H54 (cell line): ENCODE results near the gene MAL.
"Not testable (repeated sequence)": the region's sequence is repeated elsewhere in the genome, so short reads cannot be mapped to it uniquely, and the experiment has no call there.

Experiments
- DNase-seq: peaks from one replicate; pipeline ENCODE4 v3.0.0; 2011; ENCODE audit warnings: low spot score, mixed read lengths; ENCODE audit not compliant: insufficient read length
- FAIRE-seq: peaks from 3 replicates; lab custom pipeline; 2011; peaks lifted over from hg19 to GRCh38; lab: Jason Lieb, UNC
- POLR2A ChIP-seq: IDR thresholded peaks from 2 replicates; pipeline ENCODE4 v1.6.1; 2011; ENCODE audit warnings: low read depth, mild to moderate bottlenecking, low read length

MAL gene

DNA sequence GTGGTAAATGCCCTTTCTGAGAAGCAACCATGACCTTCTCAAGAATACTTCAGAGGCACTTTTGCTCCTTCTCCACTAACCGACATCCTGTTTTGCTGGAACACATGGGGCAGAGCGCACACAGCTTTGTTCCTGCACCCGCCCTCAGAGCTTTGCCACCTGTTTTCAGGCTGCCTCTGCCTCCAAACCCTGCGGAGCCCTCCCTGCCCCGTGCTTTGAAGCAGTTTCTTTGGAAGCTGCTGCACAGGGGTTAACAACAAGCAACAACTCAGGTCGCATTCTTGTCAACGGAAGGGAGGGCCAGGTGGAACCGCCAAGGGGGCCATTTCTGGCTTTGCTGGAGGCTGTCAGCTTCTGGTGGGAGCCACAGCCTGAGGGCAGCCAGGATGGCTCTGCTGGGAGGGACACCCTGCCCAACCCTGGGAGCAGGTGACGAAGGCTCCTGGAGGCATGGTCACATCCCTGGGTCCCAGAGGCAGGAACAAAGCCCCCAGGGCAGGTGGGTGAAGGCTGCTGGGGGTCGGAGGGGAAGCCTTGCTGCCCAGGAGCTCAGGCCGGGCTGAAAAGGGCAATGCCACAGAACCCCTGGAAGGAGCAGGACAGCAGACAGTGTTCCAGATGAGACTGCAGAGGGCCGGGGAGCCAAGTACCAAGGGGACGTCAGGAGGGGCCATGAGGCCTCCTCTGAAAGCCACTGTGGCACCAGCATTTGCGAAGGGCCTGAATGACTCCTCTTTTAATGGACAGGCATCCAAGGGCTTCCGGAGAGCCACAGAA is 49.3 kb downstream of the MAL start:
- FAIRE-seq (no peak), DNase-seq (no peak)
- no peak for TF ChIP-seq POLR2A

GRCh38 chr2:95075440-95076132 is 50.1 kb downstream of the MAL start:
- no peak for TF ChIP-seq POLR2A
- DNase-seq (no peak), FAIRE-seq (no peak)

DNA sequence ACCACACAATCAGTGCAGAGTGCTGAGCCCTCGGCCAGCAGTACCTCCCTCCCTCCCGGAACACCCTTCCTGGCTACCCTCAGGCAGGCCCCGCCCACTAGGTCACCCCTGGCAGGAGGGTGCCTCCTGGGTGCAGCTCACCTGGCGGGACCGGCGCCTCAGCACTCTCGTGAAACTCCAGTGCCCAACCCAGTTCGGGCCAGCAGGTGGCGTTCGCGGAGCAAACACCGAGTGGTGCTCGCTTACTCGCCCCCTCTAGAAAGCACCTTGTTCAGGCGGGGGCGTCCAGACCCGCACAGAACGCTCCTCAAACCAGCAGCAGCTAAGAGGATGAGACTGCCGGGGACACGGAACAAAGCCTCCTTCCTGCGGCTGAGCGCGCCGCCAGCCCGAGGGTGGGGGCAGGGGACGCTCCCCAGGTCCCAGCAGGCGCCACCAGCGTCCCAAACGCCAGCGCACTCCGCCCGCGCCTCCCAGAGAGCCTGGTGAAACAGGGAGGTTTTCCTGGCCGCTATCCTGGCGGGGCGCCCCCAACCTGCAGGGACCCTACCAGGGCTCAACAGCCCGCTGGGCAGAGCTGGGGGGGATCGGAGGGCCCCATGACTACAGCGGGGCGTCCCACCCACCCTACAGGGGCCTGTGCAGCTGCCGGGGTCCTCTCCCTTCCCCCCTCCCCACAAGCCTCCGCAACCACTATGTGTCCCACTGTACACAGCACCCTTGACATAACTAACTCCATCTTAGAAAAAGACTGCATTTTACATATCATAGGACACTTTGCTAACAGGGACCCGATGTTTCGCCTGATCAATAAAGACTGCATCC is 51.4 kb downstream of the MAL start:
- TF ChIP-seq POLR2A: no peak
- FAIRE-seq (no peak), DNase-seq (peak; percentile 40)

DNA sequence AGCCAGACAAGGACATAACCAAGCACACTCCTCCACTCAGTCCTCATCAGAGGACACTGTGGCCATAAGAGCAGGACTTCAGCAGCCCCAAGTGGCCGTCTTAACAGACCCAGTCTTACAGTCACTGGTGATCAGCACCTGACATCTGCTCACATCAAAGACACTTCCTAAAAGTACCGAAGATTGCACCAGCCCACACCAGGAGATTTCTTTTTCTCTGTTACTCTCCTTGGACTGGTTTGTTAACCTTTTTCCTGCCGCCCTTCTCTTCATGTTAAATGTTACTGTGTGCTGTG is 52.0 kb downstream of the MAL start:
- TF ChIP-seq POLR2A: no peak
- no peak for DNase-seq
- no peak for FAIRE-seq

DNA sequence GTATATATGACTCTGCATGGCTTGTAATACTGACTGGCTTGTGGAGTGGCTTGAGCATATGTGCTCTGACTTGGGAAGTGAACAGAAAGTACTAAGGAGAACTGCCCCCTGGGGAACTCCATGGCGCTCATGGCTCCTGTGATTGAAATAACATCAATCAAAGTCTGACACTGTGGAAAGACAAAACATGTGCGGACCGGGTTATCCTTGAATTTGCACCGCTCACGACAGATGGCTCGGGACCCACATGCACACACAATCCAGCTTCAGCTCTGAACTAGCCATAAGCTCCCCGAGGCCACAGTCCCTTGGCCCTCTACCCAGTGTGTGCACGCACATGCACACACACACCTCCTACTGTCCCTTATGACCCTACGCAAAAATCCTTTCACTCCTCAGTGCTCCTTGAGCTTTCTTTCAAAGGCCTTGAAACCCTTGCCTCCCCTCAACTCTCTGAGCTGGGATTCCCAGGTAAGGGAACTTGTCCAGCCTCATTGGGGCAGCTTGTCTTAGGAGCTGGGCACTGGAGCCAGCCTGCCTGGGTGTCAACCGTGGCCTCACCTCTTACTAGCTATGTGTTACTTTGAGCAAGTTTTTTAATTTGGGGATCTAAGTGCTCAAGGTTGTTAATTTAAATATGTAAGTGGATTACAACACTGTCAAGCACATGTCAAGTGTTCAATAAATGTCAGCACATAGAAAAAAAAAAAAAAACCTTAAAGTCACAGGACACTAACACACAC is 52.5 kb downstream of the MAL start:
- FAIRE-seq (no peak), DNase-seq (no peak)
- no peak for TF ChIP-seq POLR2A

DNA sequence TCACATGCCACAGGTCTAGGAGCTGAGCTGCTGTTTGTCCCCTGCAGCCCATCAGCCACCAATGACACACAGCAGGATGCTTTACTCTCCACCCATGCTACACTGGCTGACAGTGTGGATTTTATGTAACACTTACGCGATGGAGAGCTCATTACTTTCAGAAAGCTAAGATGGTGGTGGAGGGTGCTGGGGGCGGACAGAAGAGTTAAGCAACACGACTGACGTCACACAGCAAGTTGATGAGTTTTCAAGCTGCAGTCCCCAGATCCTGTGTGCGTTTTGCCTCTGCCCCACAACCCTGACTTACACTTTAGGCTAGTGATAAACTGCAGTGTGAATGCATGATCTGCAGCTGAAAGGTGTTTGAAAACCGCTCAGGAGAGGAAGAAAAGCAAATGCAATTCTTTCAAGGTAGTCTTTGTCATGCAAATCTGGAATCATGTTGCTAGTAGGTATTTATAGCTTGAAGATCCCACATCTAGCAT is 53.7 kb downstream of the MAL start:
- FAIRE-seq (no peak), DNase-seq (no peak)
- no peak for TF ChIP-seq POLR2A

DNA sequence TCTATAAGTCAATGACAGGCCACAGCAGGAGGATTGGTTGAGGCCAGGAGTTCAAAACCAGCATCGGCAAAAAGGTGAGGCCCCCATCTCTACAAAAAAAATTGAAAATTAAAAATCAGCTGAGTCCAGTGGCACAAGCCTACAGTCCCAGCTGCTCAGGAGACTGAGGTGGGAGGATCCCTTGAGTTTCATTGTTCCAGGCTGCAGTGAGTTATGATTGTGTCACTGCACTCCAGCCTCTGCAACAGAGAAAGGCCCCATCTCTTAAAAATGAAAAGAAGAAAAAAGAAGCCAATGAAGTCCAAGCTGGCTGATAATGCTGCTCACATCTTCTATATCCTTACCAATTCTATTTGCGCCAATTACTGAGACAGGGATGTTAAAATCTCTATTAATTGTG is 57.0 kb downstream of the MAL start:
- no peak for TF ChIP-seq POLR2A
- FAIRE-seq: no peak
- no peak for DNase-seq

- no peak for TF ChIP-seq POLR2A
- DNase-seq (no peak), FAIRE-seq (no peak)
These were observed 60.5 kb downstream of the MAL start for GRCh38 chr2:95086017-95086416.

DNA sequence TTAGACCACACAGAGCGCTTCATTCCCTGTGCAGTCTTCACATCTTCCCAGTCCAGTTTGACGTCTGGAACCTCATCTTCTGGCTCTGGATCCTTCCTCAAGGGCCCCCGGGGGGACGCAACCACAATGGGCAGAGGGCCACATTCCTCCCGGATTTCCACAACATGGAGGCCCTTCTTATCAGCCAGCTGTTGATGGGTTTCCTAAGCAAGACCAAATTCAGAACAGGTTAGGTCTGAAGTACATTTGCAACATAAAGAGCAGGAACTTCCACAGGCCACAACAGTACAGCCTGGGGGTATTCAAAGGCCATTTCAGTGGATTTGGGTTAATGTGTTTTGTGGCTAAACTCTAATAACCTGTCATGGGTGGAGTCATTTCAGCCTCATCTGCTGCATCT is 61.9 kb downstream of the MAL start:
- FAIRE-seq (no peak), DNase-seq (no peak)
- no peak for TF ChIP-seq POLR2A

DNA sequence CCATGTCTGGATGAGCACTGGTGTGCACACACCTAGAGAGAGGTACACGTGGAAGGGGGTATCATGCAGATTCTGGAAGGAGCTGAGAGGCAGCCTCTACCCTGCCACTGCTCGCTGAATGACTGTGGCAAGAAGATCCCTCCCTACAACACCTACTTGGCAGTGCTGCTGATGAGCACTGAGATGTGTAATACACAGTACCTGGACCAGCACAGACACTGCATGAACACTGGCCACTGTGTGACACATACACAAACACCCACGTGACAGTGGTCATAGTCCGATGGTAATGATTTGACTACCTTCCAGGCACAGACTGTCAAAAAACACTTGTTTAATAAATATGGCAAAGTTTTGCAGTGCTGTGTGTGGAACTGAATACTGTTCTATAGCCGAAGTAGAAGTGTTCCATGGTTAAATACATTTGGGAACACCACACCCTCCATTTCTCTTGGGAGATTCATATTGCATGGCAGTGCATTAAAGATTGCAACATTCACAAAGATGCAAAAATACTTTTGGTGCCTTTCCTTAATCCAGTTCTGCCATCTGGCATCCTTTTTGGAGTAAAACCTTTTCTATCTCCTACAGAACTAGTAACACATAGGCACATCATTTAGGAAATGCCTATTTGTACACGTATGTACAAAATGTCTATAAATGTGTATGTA is 66.5 kb downstream of the MAL start:
- DNase-seq (no peak), FAIRE-seq (no peak)
- no peak for TF ChIP-seq POLR2A

DNA sequence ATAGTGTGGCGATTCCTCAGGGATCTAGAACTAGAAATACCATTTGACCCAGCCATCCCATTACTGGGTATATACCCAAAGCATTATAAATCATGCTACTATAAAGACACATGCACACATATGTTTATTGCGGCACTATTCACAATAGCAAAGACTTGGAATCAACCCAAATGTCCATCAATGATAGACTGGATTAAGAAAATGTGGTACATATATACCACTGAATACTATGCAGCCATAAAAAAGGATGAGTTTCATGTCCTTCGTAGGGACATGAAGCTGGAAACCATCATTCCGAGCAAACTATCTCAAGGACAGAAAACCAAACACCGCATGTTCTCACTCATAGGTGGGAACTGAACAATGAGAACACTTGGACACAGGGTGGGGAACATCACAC is 72.8 kb downstream of the MAL start:
- not testable (repeated sequence) for DNase-seq, FAIRE-seq

GRCh38 chr2:95099910-95100309 is 74.4 kb downstream of the MAL start:
- FAIRE-seq (no peak), DNase-seq (no peak)
- TF ChIP-seq POLR2A: no peak
